ENCODE data around the gene CNTNAP5.
A peak's percentile ranks its signal among the peaks of the same experiment; 100 is the strongest.

Gene CNTNAP5

GRCh38 chr2:124314084-124314483, 289.0 kb downstream of the CNTNAP5 start:
- ATAC-seq, result no peak
- TF ChIP-seq ZFP30 (CRISPR knock-in tag; IDR thresholded peaks at IDR 0.05) (no peak), TOX (CRISPR knock-in tag; IDR thresholded peaks at IDR 0.05; ENCODE audit: borderline replicate concordance) (no peak), ZNF565 (CRISPR knock-in tag; conservative IDR thresholded peaks at IDR 0.05; ENCODE audit: low read depth) (no peak), ZNF8 (CRISPR knock-in tag; IDR thresholded peaks at IDR 0.05) (no peak), SNAI2 (CRISPR knock-in tag; IDR thresholded peaks at IDR 0.05) (no peak), ISL1 (CRISPR knock-in tag; IDR thresholded peaks at IDR 0.05) (no peak), ZFP3 (CRISPR knock-in tag; IDR thresholded peaks at IDR 0.05) (no peak), TCF4 (CRISPR knock-in tag; IDR thresholded peaks at IDR 0.05; ENCODE audit: borderline replicate concordance) (no peak), OSR1 (CRISPR knock-in tag; IDR thresholded peaks at IDR 0.05) (no peak), CSDC2 (CRISPR knock-in tag; IDR thresholded peaks at IDR 0.05) (no peak), PPARA (CRISPR knock-in tag; IDR thresholded peaks at IDR 0.05; ENCODE audit: borderline replicate concordance) (no peak), ESRRG (CRISPR knock-in tag; IDR thresholded peaks at IDR 0.05) (no peak)
- TF ChIP-seq, protein P1, sequence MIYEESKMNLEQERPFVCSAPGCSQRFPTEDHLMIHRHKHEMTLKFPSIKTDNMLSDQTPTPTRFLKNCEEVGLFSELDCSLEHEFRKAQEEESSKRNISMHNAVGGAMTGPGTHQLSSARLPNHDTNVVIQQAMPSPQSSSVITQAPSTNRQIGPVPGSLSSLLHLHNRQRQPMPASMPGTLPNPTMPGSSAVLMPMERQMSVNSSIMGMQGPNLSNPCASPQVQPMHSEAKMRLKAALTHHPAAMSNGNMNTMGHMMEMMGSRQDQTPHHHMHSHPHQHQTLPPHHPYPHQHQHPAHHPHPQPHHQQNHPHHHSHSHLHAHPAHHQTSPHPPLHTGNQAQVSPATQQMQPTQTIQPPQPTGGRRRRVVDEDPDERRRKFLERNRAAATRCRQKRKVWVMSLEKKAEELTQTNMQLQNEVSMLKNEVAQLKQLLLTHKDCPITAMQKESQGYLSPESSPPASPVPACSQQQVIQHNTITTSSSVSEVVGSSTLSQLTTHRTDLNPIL (CRISPR knock-in tag; IDR thresholded peaks at IDR 0.05; ENCODE audit: low read depth), result no peak

GRCh38 chr2:124315221-124315880, 290.3 kb downstream of the CNTNAP5 start:
- no peak for TF ChIP-seq ZC3H10 (CRISPR knock-in tag; IDR thresholded peaks at IDR 0.05)
- no peak for TF ChIP-seq PATZ1 (CRISPR knock-in tag; IDR thresholded peaks at IDR 0.05; ENCODE audit: borderline replicate concordance)
- TF ChIP-seq ISL1 (CRISPR knock-in tag; IDR thresholded peaks at IDR 0.05), result no peak
- TF ChIP-seq ZFP30 (CRISPR knock-in tag; IDR thresholded peaks at IDR 0.05), result no peak

DNA sequence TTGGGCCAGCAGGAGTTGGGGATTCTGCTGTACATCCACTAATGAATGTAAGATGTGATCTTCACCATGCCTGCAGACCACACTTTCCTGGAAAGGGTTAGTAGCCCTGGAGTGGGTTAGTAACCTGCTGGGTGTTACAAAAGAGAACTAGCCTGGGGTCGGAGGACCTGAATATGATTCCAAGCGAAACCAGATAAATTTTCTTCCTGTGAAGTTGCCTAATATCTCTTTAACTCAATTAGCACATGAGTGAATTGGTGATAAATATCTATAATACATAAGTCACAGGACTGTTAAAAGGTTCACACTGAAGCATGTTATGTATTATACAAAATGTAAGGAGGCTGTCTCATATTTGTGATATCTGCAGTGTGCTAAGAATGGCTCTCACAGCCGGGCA, 291.0 kb downstream of the CNTNAP5 start:
- ATAC-seq, result no peak; the same call in 2 of the 3 replicates
- TF ChIP-seq CSDC2 (CRISPR knock-in tag; IDR thresholded peaks at IDR 0.05) (no peak), CSRNP3 (CRISPR knock-in tag; IDR thresholded peaks at IDR 0.05) (no peak), PPARA (CRISPR knock-in tag; IDR thresholded peaks at IDR 0.05; ENCODE audit: borderline replicate concordance) (no peak), TOX (CRISPR knock-in tag; IDR thresholded peaks at IDR 0.05; ENCODE audit: borderline replicate concordance) (no peak), ZC3H10 (CRISPR knock-in tag; IDR thresholded peaks at IDR 0.05) (no peak), ESRRG (CRISPR knock-in tag; IDR thresholded peaks at IDR 0.05) (no peak), SNAI2 (CRISPR knock-in tag; IDR thresholded peaks at IDR 0.05) (no peak), ZNF70 (CRISPR knock-in tag; IDR thresholded peaks at IDR 0.05) (peak; percentile 36; the same call in 1 of the 2 replicates), GLIS3 (CRISPR knock-in tag; IDR thresholded peaks at IDR 0.05) (no peak), ZFP30 (CRISPR knock-in tag; IDR thresholded peaks at IDR 0.05) (no peak), PATZ1 (CRISPR knock-in tag; IDR thresholded peaks at IDR 0.05; ENCODE audit: borderline replicate concordance) (no peak), TCF4 (CRISPR knock-in tag; IDR thresholded peaks at IDR 0.05; ENCODE audit: borderline replicate concordance) (peak; percentile 67; the same call in 1 of the 2 replicates), ZNF8 (CRISPR knock-in tag; IDR thresholded peaks at IDR 0.05) (no peak), ISL1 (CRISPR knock-in tag; IDR thresholded peaks at IDR 0.05) (no peak)
- TF ChIP-seq, protein P2, sequence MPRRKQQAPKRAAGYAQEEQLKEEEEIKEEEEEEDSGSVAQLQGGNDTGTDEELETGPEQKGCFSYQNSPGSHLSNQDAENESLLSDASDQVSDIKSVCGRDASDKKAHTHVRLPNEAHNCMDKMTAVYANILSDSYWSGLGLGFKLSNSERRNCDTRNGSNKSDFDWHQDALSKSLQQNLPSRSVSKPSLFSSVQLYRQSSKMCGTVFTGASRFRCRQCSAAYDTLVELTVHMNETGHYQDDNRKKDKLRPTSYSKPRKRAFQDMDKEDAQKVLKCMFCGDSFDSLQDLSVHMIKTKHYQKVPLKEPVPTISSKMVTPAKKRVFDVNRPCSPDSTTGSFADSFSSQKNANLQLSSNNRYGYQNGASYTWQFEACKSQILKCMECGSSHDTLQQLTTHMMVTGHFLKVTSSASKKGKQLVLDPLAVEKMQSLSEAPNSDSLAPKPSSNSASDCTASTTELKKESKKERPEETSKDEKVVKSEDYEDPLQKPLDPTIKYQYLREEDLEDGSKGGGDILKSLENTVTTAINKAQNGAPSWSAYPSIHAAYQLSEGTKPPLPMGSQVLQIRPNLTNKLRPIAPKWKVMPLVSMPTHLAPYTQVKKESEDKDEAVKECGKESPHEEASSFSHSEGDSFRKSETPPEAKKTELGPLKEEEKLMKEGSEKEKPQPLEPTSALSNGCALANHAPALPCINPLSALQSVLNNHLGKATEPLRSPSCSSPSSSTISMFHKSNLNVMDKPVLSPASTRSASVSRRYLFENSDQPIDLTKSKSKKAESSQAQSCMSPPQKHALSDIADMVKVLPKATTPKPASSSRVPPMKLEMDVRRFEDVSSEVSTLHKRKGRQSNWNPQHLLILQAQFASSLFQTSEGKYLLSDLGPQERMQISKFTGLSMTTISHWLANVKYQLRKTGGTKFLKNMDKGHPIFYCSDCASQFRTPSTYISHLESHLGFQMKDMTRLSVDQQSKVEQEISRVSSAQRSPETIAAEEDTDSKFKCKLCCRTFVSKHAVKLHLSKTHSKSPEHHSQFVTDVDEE (CRISPR knock-in tag; IDR thresholded peaks at IDR 0.05), result no peak
- TF ChIP-seq, protein P3, sequence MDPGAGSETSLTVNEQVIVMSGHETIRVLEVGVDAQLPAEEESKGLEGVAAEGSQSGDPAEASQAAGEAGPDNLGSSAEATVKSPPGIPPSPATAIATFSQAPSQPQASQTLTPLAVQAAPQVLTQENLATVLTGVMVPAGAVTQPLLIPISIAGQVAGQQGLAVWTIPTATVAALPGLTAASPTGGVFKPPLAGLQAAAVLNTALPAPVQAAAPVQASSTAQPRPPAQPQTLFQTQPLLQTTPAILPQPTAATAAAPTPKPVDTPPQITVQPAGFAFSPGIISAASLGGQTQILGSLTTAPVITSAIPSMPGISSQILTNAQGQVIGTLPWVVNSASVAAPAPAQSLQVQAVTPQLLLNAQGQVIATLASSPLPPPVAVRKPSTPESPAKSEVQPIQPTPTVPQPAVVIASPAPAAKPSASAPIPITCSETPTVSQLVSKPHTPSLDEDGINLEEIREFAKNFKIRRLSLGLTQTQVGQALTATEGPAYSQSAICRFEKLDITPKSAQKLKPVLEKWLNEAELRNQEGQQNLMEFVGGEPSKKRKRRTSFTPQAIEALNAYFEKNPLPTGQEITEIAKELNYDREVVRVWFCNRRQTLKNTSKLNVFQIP (CRISPR knock-in tag; IDR thresholded peaks at IDR 0.05; ENCODE audit: borderline replicate concordance, low read depth), result no peak

More at GRCh38 chr2:124315221-124315880, 290.3 kb downstream of the CNTNAP5 start:
- ATAC-seq, result no peak

All from SK-N-SH treated with all-trans-retinoic acid at 6 μM for 48 hours (cell line).